Measurements from ENCODE around the gene HSPA1B. TPM values are rescaled to one million over a fixed set of nuclear protein-coding genes. Genes with fewer than 3 reads are reported as not detected.
A peak's percentile ranks its signal among the peaks of the same experiment; 100 is the strongest.

HSPA1B gene
- total RNA-seq, 4 donors from 2014 or later = 85.7 to 199 (median 146) TPM

DNA sequence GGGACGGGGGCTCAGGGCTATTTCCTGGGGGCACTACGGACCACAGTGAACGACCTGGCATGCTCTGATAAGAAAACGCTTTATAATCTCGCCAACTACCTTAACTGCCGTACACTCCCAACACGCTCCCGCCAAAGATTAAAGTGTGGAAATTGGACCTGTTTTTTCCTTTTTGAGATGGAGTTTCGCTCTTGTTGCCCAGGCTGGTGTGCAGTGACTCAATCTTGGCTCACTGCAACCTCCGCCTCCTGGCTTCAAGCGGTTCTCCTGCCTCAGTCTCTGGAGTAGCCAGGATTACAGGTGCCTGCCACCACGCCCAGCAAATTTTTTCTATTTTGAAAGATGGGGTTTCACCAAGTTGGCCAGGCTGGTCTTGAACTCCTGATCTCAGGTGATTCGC lies 51.6 kb downstream of the HSPA1B start:
- Histone ChIP-seq H3K4me1 (peaks cover 0 to 33% (median 0%) of the 10 kb centered on the region in 4 donors), H3K9me3 (no peaks in the 10 kb centered on the region), H3K4me3 (peak overlapping the region in 3 of 4 donors; percentile 41 to 66 (median 58)), H3K36me3 (peaks cover 0 to 67% (median 0%) of the 10 kb centered on the region in 3 donors), H3K27me3 (no peaks in the 10 kb centered on the region), H3K27ac (peak overlapping the region in 3 of 4 donors; percentile 91 to 95 (median 95))
- peak in 1 of 2 donors; percentile 37 for TF ChIP-seq POLR2A (IDR thresholded peaks at IDR 0.05)
- TF ChIP-seq CTCF (IDR thresholded peaks at IDR 0.05) = no peak
- no peak for DNase-seq

Small RNA genes lying within 50 kb of the gene (small RNA-seq; reads per million reads assigned to genes)
- gene RF00019 (0 reads per million in 2 donors), gene SNORD48 (291 to 560 reads per million in 2 donors), gene SNORD52 (0 reads per million in 2 donors)

Other genes with a start within 250 kb of the HSPA1B start
- gene LTB, start 245.3 kb upstream of the HSPA1B start, total RNA-seq = 10 to 100 TPM in 1 of 4 donors, not detected in 3; 14.9 TPM
- gene LST1, start 241.5 kb upstream of the HSPA1B start, total RNA-seq = 10 to 100 TPM in 1 of 4 donors, 1 to 10 TPM in 1, not detected in 2; 2.5 to 11.6 TPM
- gene NCR3, start 234.7 kb upstream of the HSPA1B start, total RNA-seq = not detected
- gene AIF1, start 212.5 kb upstream of the HSPA1B start, total RNA-seq = 100 to 1,000 TPM in 1 of 4 donors, 10 to 100 TPM in 1, 1 to 10 TPM in 2; 6.1 to 112 (median 11.2) TPM
- gene PRRC2A, start 207.0 kb upstream of the HSPA1B start, total RNA-seq = 100 to 1,000 TPM in 3 of 4 donors, 10 to 100 TPM in 1; 67.1 to 133 (median 126) TPM
- gene BAG6, start 175.1 kb upstream of the HSPA1B start, total RNA-seq = 100 to 1,000 TPM; 242 to 421 (median 323) TPM
- 10 to 100 TPM in 3 of 4 donors, not detected in 1; 10.0 to 34.9 (median 10.9) TPM for gene APOM, start 171.8 kb upstream of the HSPA1B start, total RNA-seq
- gene C6orf47, start 167.0 kb upstream of the HSPA1B start, total RNA-seq = 10 to 100 TPM; 26.4 to 46.7 (median 37.2) TPM
- 10 to 100 TPM; 29.4 to 63.5 (median 41.9) TPM for gene GPANK1, start 162.7 kb upstream of the HSPA1B start, total RNA-seq
- gene CSNK2B, start 161.7 kb upstream of the HSPA1B start, total RNA-seq = 100 to 1,000 TPM; 209 to 243 (median 227) TPM
- gene LY6G5B, start 157.8 kb upstream of the HSPA1B start, total RNA-seq = 10 to 100 TPM in 3 of 4 donors, 1 to 10 TPM in 1; 7.2 to 25.6 (median 19.7) TPM
- not detected for gene LY6G5C, start 146.7 kb upstream of the HSPA1B start, total RNA-seq
- gene ABHD16A, start 124.4 kb upstream of the HSPA1B start, total RNA-seq = 10 to 100 TPM; 44.1 to 92.6 (median 63.1) TPM
- not detected for gene LY6G6F, start 120.9 kb upstream of the HSPA1B start, total RNA-seq
- not detected for gene LY6G6D, start 112.4 kb upstream of the HSPA1B start, total RNA-seq
- gene LY6G6C, start 106.0 kb upstream of the HSPA1B start, total RNA-seq = not detected
- gene MPIG6B, start 104.4 kb upstream of the HSPA1B start, total RNA-seq = not detected
- gene DDAH2, start 98.4 kb upstream of the HSPA1B start, total RNA-seq = 100 to 1,000 TPM in 1 of 4 donors, 10 to 100 TPM in 3; 25.6 to 136 (median 53.3) TPM
- 100 to 1,000 TPM; 207 to 307 (median 270) TPM for gene CLIC1, start 91.2 kb upstream of the HSPA1B start, total RNA-seq
- gene MSH5, start 87.7 kb upstream of the HSPA1B start, total RNA-seq = 10 to 100 TPM; 21.4 to 72.6 (median 46.1) TPM
- 10 to 100 TPM in 1 of 4 donors, 1 to 10 TPM in 3; 6.6 to 10.3 (median 9.5) TPM for gene SAPCD1, start 65.1 kb upstream of the HSPA1B start, total RNA-seq
- gene VWA7, start 50.4 kb upstream of the HSPA1B start, total RNA-seq = 10 to 100 TPM in 3 of 4 donors, not detected in 1; 16.8 to 26.0 (median 19.7) TPM
- gene VARS1, start 32.0 kb upstream of the HSPA1B start, total RNA-seq = 10 to 100 TPM; 33.9 to 53.6 (median 44.7) TPM
- gene LSM2, start 20.8 kb upstream of the HSPA1B start, total RNA-seq = 10 to 100 TPM; 11.8 to 42.9 (median 19.1) TPM
- 1 to 10 TPM in 2 of 4 donors, under 1 TPM in 1, not detected in 1; 0.88 to 1.7 (median 1.5) TPM for gene HSPA1L, start 12.5 kb upstream of the HSPA1B start, total RNA-seq
- 100 to 1,000 TPM in 1 of 4 donors, 10 to 100 TPM in 3; 38.1 to 123 (median 67.0) TPM for gene HSPA1A, start 12.2 kb upstream of the HSPA1B start, total RNA-seq
- 100 to 1,000 TPM in 1 of 4 donors, 10 to 100 TPM in 3; 11.6 to 100 (median 81.8) TPM for gene NEU1, start 35.1 kb downstream of the HSPA1B start, total RNA-seq
- 100 to 1,000 TPM in 3 of 4 donors, 10 to 100 TPM in 1; 64.4 to 508 (median 436) TPM for gene SLC44A4, start 51.3 kb downstream of the HSPA1B start, total RNA-seq
- gene EHMT2, start 70.0 kb downstream of the HSPA1B start, total RNA-seq = 10 to 100 TPM; 25.0 to 75.1 (median 50.6) TPM
- 1 to 10 TPM in 3 of 4 donors, not detected in 1; 1.0 to 5.0 (median 1.9) TPM for gene ZBTB12, start 74.3 kb downstream of the HSPA1B start, total RNA-seq
- 10 to 100 TPM; 15.3 to 63.2 (median 38.4) TPM for gene C2, start 100.0 kb downstream of the HSPA1B start, total RNA-seq
- gene CFB, start 118.4 kb downstream of the HSPA1B start, total RNA-seq = 100 to 1,000 TPM in 1 of 4 donors, 10 to 100 TPM in 3; 23.1 to 183 (median 89.9) TPM
- 10 to 100 TPM; 45.4 to 59.7 (median 50.2) TPM for gene NELFE, start 131.2 kb downstream of the HSPA1B start, total RNA-seq
- gene SKIC2, start 131.4 kb downstream of the HSPA1B start, total RNA-seq = 100 to 1,000 TPM in 2 of 4 donors, 10 to 100 TPM in 2; 81.3 to 130 (median 107) TPM
- gene DXO, start 144.4 kb downstream of the HSPA1B start, total RNA-seq = 10 to 100 TPM; 15.1 to 47.9 (median 24.1) TPM
- gene C4A, start 154.3 kb downstream of the HSPA1B start, total RNA-seq = 10 to 100 TPM; 13.7 to 56.9 (median 20.8) TPM
- 10 to 100 TPM; 11.0 to 80.0 (median 20.3) TPM for gene C4B, start 187.1 kb downstream of the HSPA1B start, total RNA-seq
- 1 to 10 TPM in 1 of 4 donors, not detected in 3; 1.2 TPM for gene CYP21A2, start 210.7 kb downstream of the HSPA1B start, total RNA-seq

Data from Peyer's patch (tissue), 4 donors.